Neuronal stem cell (in vitro differentiated cells): ENCODE data around the gene VDR.

Experiments
- DNase-seq: peaks from one replicate; pipeline ENCODE4 v3.0.0-alpha.2; 2013; ENCODE audit warnings: low spot score
- H2AFZ ChIP-seq: one replicate; pipeline ENCODE4 v1.6.1; 2013; ENCODE audit warnings: mild to moderate bottlenecking, low read length, inconsistent platforms
- H2AK5ac ChIP-seq: 2 replicates; pipeline ENCODE4 v1.6.1; 2013; ENCODE audit warnings: low read depth, mild to moderate bottlenecking, inconsistent platforms, low read length, moderate library complexity, mixed read lengths
- H2BK120ac ChIP-seq: 2 replicates; pipeline ENCODE4 v1.6.1; 2013; ENCODE audit warnings: low read depth, mild to moderate bottlenecking, inconsistent platforms, low read length, moderate library complexity, mixed read lengths
- H2BK12ac ChIP-seq: one replicate; pipeline ENCODE4 v1.6.1; 2013; ENCODE audit warnings: low read length, inconsistent platforms
- H2BK15ac ChIP-seq: 2 replicates; pipeline ENCODE4 v1.6.1; 2013; ENCODE audit warnings: mild to moderate bottlenecking, low read length, inconsistent platforms, mixed read lengths
- H2BK5ac ChIP-seq: one replicate; pipeline ENCODE4 v1.6.1; 2013; ENCODE audit warnings: inconsistent platforms, mild to moderate bottlenecking, low read length, moderate library complexity
- H3K14ac ChIP-seq: one replicate; pipeline ENCODE4 v1.6.1; 2013; ENCODE audit warnings: low read length, inconsistent platforms
- H3K18ac ChIP-seq: 2 replicates; pipeline ENCODE4 v1.6.1; 2013; ENCODE audit warnings: low read length, inconsistent platforms
- H3K23ac ChIP-seq: 2 replicates; pipeline ENCODE4 v1.6.1; 2013; ENCODE audit warnings: low read depth, mild to moderate bottlenecking, mixed read lengths, low read length, inconsistent platforms; ENCODE audit not compliant: poor library complexity
- H3K27ac ChIP-seq: replicated peaks from 3 replicates; pipeline ENCODE4 v1.5.1; 2013; ENCODE audit warnings: low read length, inconsistent platforms
- H3K27me3 ChIP-seq, 3 experiments: 2 replicates each; pipeline ENCODE4 v1.6.1; 2013; ENCODE audit warnings: low read length in 3 of 3, mild to moderate bottlenecking in 2 of 3, inconsistent platforms in 1 of 3, low read depth in 1 of 3, mixed read lengths in 1 of 3, moderate library complexity in 1 of 3; ENCODE audit not compliant: control insufficient read depth in 3 of 3, insufficient read depth in 3 of 3
- H3K36me3 ChIP-seq, 2 donors: replicated peaks in 1 of 2; 2 replicates each; pipeline ENCODE4 v1.6.1; 2013; ENCODE audit warnings: low read length in 2 of 2; ENCODE audit not compliant: control insufficient read depth in 2 of 2, insufficient read depth in 2 of 2
- H3K4ac ChIP-seq: 2 replicates; pipeline ENCODE4 v1.6.1; 2013; ENCODE audit warnings: inconsistent platforms, mild to moderate bottlenecking, low read length, moderate library complexity
- H3K4me1 ChIP-seq, 2 donors: 1 replicate in 1 of 2; 2 replicates in 1 of 2; pipeline ENCODE4 v1.6.1; 2013; ENCODE audit warnings: low read length in 2 of 2, low read depth in 1 of 2; ENCODE audit not compliant: control insufficient read depth in 2 of 2, insufficient read depth in 1 of 2
- H3K4me2 ChIP-seq: one replicate; pipeline ENCODE4 v1.6.1; 2013; ENCODE audit warnings: mild to moderate bottlenecking, low read length, inconsistent platforms; ENCODE audit not compliant: insufficient read depth, poor library complexity, severe bottlenecking
- H3K4me3 ChIP-seq, 2 donors: 2 replicates each; pipeline ENCODE4 v1.5.1; 2013; ENCODE audit warnings: low read length in 2 of 2, mild to moderate bottlenecking in 2 of 2, inconsistent platforms in 1 of 2, moderate library complexity in 1 of 2
- H3K79me1 ChIP-seq: one replicate; pipeline ENCODE4 v1.6.1; 2013; ENCODE audit warnings: low read depth, mild to moderate bottlenecking, inconsistent platforms, low read length, moderate library complexity
- H3K9ac ChIP-seq: one replicate; pipeline ENCODE4 v1.6.1; 2013; ENCODE audit warnings: mild to moderate bottlenecking, low read depth, low read length, inconsistent platforms; ENCODE audit not compliant: poor library complexity
- H3K9me3 ChIP-seq, 2 donors: replicated peaks in 1 of 2; 2 replicates each; pipeline versions ENCODE3 to v1.6.1; 2013; ENCODE audit warnings: low read length in 2 of 2, mild to moderate bottlenecking in 2 of 2, inconsistent platforms in 1 of 2, low read depth in 1 of 2, mixed read lengths in 1 of 2, moderate library complexity in 1 of 2; ENCODE audit not compliant: control insufficient read depth in 2 of 2, insufficient read depth in 1 of 2
- H4K8ac ChIP-seq: one replicate; pipeline ENCODE4 v1.6.1; 2013; ENCODE audit warnings: low read depth, mild to moderate bottlenecking, inconsistent platforms, low read length, moderate library complexity
- H4K91ac ChIP-seq: one replicate; pipeline ENCODE4 v1.6.1; 2013; ENCODE audit warnings: low read length, low read depth, mild to moderate bottlenecking, inconsistent platforms; ENCODE audit not compliant: poor library complexity
- WGBS, 2 donors: extraction: QIAGEN DNeasy Blood & Tissue Kit; methylation state at CpG; one replicate each; pipeline ENCODE4 v1.1.7; 2013; ENCODE audit warnings: missing lambda C conversion rate in 2 of 2, mixed read lengths in 1 of 2; ENCODE audit not compliant: insufficient read length in 2 of 2, insufficient replicate concordance in 1 of 2; ENCODE audit errors: extremely low coverage in 2 of 2; 5-methylcytosine and 5-hydroxymethylcytosine counted together

VDR gene

GRCh38 chr12:47878293-47878917 is 26.4 kb downstream of the VDR start:
- H3K14ac ChIP-seq, result no peak overlapping the region
- no peaks in the 10 kb centered on the region for H3K4me1 ChIP-seq
- H2BK5ac ChIP-seq, result no peak overlapping the region
- no CpG with 5 or more reads among the region's 7 CpGs for WGBS, 2 donors
- no peak for DNase-seq
- no peak overlapping the region for H3K9ac ChIP-seq
- no peak overlapping the region for H3K4me2 ChIP-seq
- H2BK120ac ChIP-seq, result no peak overlapping the region
- no peak overlapping the region for H2AK5ac ChIP-seq
- no peak overlapping the region for H4K91ac ChIP-seq
- H4K8ac ChIP-seq, result no peak overlapping the region
- H3K4ac ChIP-seq, result no peak overlapping the region
- no peak overlapping the region for H3K18ac ChIP-seq
- no peak overlapping the region for H2BK15ac ChIP-seq
- H3K4me3 ChIP-seq, result no peak overlapping the region
- H2AFZ ChIP-seq, result no peak overlapping the region
- no peak overlapping the region for H3K27ac ChIP-seq
- peaks cover 0 to 17% (median 0%) of the 10 kb centered on the region in 3 experiments for H3K27me3 ChIP-seq
- H3K79me1 ChIP-seq, result no peaks in the 10 kb centered on the region
- no peaks in the 10 kb centered on the region for H3K9me3 ChIP-seq
- no peak overlapping the region for H2BK12ac ChIP-seq
- H3K23ac ChIP-seq, result no peak overlapping the region
- H3K36me3 ChIP-seq, result no peaks in the 10 kb centered on the region

DNA sequence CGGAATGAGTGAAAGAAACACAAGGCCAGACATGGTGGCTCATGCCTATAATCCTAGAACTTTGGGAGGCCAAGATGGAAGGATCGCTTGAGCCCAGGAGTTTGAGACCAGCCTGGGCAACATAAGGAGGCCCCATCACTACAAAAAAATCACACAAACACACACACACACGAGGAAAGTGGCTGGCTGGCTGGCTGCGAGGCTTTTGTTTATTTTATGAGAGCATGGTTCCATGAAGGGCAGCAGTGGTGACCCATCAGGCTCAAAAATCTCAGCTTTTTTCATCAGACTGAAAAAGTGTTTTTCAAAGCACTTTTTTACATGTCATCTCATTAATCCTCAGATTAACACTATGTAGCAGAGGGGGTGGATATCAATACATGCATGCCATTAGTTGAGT is 27.7 kb downstream of the VDR start:
- Histone ChIP-seq H2BK12ac (no peak overlapping the region), H3K4me3 (no peak overlapping the region), H2AK5ac (no peak overlapping the region), H3K79me1 (no peaks in the 10 kb centered on the region), H4K8ac (no peak overlapping the region), H3K14ac (no peak overlapping the region), H3K4ac (no peak overlapping the region), H3K4me2 (no peak overlapping the region), H3K4me1 (no peaks in the 10 kb centered on the region), H4K91ac (no peak overlapping the region), H3K9me3 (no peaks in the 10 kb centered on the region), H3K27ac (no peak overlapping the region), H2BK15ac (no peak overlapping the region), H2BK5ac (no peak overlapping the region), H2BK120ac (no peak overlapping the region), H2AFZ (no peak overlapping the region), H3K36me3 (no peaks in the 10 kb centered on the region), H3K9ac (no peak overlapping the region), H3K23ac (no peak overlapping the region), H3K18ac (no peak overlapping the region), H3K27me3 (peaks cover 0 to 17% (median 0%) of the 10 kb centered on the region in 3 experiments)
- no CpG with 5 or more reads among the region's 4 CpGs for WGBS, 2 donors
- DNase-seq, result no peak

DNA sequence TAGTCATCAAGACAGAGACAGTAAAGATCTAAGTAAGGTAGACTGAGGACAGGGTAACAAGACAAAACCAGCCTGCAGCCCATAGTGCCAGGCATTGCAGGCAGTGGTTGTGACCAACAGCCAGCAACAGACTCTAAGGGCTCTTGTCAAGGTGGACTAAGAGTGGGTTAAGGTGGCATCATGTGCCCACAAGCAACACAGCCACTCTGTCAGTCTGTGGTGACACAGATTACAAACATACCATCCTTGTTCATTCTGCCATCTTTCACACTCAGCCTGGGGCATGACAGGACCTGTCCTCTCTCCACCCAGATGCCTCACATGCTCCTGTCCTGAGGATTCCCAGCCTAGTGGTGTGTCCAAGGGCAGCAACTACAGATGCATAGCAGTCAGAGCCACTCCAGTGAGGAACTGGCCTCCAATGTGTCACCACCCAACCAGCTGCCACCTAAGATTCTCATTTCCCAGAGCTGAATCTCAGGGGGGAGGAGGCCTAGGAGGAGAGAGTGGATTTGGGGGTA is 28.3 kb downstream of the VDR start:
- no peak overlapping the region for H2BK5ac ChIP-seq
- no peak overlapping the region for H3K4ac ChIP-seq
- no peak overlapping the region for H3K18ac ChIP-seq
- H3K4me1 ChIP-seq, result no peaks in the 10 kb centered on the region
- H3K9me3 ChIP-seq, result no peaks in the 10 kb centered on the region
- no peak overlapping the region for H3K27ac ChIP-seq
- no peak overlapping the region for H2AK5ac ChIP-seq
- H4K91ac ChIP-seq, result no peak overlapping the region
- H3K79me1 ChIP-seq, result no peaks in the 10 kb centered on the region
- H3K4me3 ChIP-seq, result no peak overlapping the region
- H2BK120ac ChIP-seq, result no peak overlapping the region
- no peak overlapping the region for H2BK15ac ChIP-seq
- no peak overlapping the region for H2AFZ ChIP-seq
- H3K14ac ChIP-seq, result no peak overlapping the region
- H4K8ac ChIP-seq, result no peak overlapping the region
- no peak overlapping the region for H3K9ac ChIP-seq
- no peak overlapping the region for H3K23ac ChIP-seq
- peaks cover 0 to 17% (median 0%) of the 10 kb centered on the region in 3 experiments for H3K27me3 ChIP-seq
- H3K4me2 ChIP-seq, result no peak overlapping the region
- H3K36me3 ChIP-seq, result no peaks in the 10 kb centered on the region
- DNase-seq, result no peak
- H2BK12ac ChIP-seq, result no peak overlapping the region

- Histone ChIP-seq H3K36me3 (no peaks in the 10 kb centered on the region), H2BK5ac (no peak overlapping the region), H2BK120ac (no peak overlapping the region), H3K18ac (no peak overlapping the region), H3K27ac (no peak overlapping the region), H2BK15ac (no peak overlapping the region), H4K8ac (no peak overlapping the region), H3K4ac (no peak overlapping the region), H3K79me1 (no peaks in the 10 kb centered on the region), H3K14ac (no peak overlapping the region), H3K4me2 (no peak overlapping the region), H3K9me3 (no peaks in the 10 kb centered on the region), H2AK5ac (no peak overlapping the region), H3K4me1 (no peaks in the 10 kb centered on the region), H3K23ac (no peak overlapping the region), H2AFZ (no peak overlapping the region), H4K91ac (no peak overlapping the region), H3K4me3 (no peak overlapping the region), H2BK12ac (no peak overlapping the region), H3K27me3 (peaks cover 0 to 17% (median 0%) of the 10 kb centered on the region in 3 experiments), H3K9ac (no peak overlapping the region)
- no CpG with 5 or more reads among the region's 2 CpGs for WGBS, 2 donors
- no peak for DNase-seq
Measured at GRCh38 chr12:47875746-47876439, 28.9 kb downstream of the VDR start.
